ENCODE results near the gene DNM2.
"Not testable (repeated sequence)": the region's sequence is repeated elsewhere in the genome, so short reads cannot be mapped to it uniquely, and the experiment has no call there.

DNM2 gene

GRCh38 chr19:10866495-10866894 lies 148.6 kb downstream of the DNM2 start:
- no peak for ATAC-seq
- DNase-seq: no peak

- DNase-seq: no peak
- ATAC-seq: no peak
Observed at GRCh38 chr19:10868872-10869547, 151.1 kb downstream of the DNM2 start.

GRCh38 chr19:10869872-10870311 lies 152.0 kb downstream of the DNM2 start:
- ATAC-seq, DNase-seq: not testable (repeated sequence)

GRCh38 chr19:10870501-10870954 lies 152.6 kb downstream of the DNM2 start:
- no peak for ATAC-seq
- DNase-seq: no peak

- DNase-seq (peak; percentile 99), ATAC-seq (peak; percentile 90)
Observed at GRCh38 chr19:10870955-10871603, 153.2 kb downstream of the DNM2 start, which contains the start of gene CARM1. Gene CARM1 (plus strand): TSS chr19:10871553. CDS start chr19:10871703, 150 bp downstream.

GRCh38 chr19:10871711-10872545 lies 154.0 kb downstream of the DNM2 start:
- ATAC-seq: no peak
- DNase-seq: peak; percentile 51

- ATAC-seq (no peak), DNase-seq (no peak)
Observed at GRCh38 chr19:10872546-10873107, 154.7 kb downstream of the DNM2 start.

GRCh38 chr19:10874024-10874423 lies 156.1 kb downstream of the DNM2 start:
- ATAC-seq (no peak), DNase-seq (no peak)

GRCh38 chr19:10876459-10877240 lies 158.8 kb downstream of the DNM2 start:
- DNase-seq (no peak), ATAC-seq (peak; percentile 38)

- ATAC-seq, DNase-seq: not testable (repeated sequence)
Observed at GRCh38 chr19:10877608-10878007, 159.7 kb downstream of the DNM2 start.

GRCh38 chr19:10878253-10878652 lies 160.4 kb downstream of the DNM2 start:
- ATAC-seq (no peak), DNase-seq (no peak)
